Endothelial cell of umbilical vein (primary cell): ENCODE results near the gene CLTC. TPM values are rescaled to one million over a fixed set of nuclear protein-coding genes. Genes with fewer than 3 reads are reported as not detected.

Source experiments
- BruUV-seq: library from RNA; stranded (reverse); fragments of 400-500 nt; replicated peaks from 2 replicates; lab custom pipeline; 2021; lab: Mats Ljungman, UMichigan
- CTCF ChIA-PET: fragments of 300-600, 350-600 bp; sonication (Branson Sonifier 250); formaldehyde crosslinking; loops from one replicate; lab custom pipeline; 2021; ENCODE audit warnings: antibody characterized with exemption, inconsistent platforms; lab: Charles Lee
- POLR2A ChIA-PET: fragments of 300-600, 350-600 bp; sonication (Branson Sonifier 250); formaldehyde crosslinking; loops from one replicate; lab custom pipeline; 2021; ENCODE audit warnings: antibody characterized with exemption, inconsistent platforms; lab: Charles Lee
- DNase-seq: peaks from one replicate; pipeline ENCODE4 v3.0.0-alpha.2; 2011; ENCODE audit warnings: low read depth, low spot score
- FAIRE-seq: peaks from 2 replicates; lab custom pipeline; 2011; peaks lifted over from hg19 to GRCh38; lab: Jason Lieb, UNC
- H2AFZ ChIP-seq: 2 replicates; pipeline ENCODE4 v1.6.0; 2012; ENCODE audit warnings: low read depth, low read length, control low read depth, inconsistent platforms
- H3K27ac ChIP-seq: 2 replicates; pipeline ENCODE4 v1.5.1; 2011; ENCODE audit warnings: low read depth, mild to moderate bottlenecking, control low read depth, low read length, moderate library complexity; ENCODE audit not compliant: insufficient read depth
- H3K27me3 ChIP-seq, 2 experiments: 2 replicates each; pipeline versions ENCODE4 v1.6.0 to v1.6.1; 2011; ENCODE audit warnings: low read length in 2 of 2, mixed read lengths in 1 of 2; ENCODE audit not compliant: control insufficient read depth in 2 of 2, insufficient read depth in 2 of 2
- H3K36me3 ChIP-seq, 2 experiments: 2 replicates in 1 of 2; 3 replicates in 1 of 2; pipeline ENCODE4 v1.5.1; 2011; ENCODE audit warnings: low read length in 2 of 2, mild to moderate bottlenecking in 1 of 2, moderate library complexity in 1 of 2; ENCODE audit not compliant: control insufficient read depth in 2 of 2, insufficient read depth in 2 of 2; ENCODE audit errors: extremely low read depth in 1 of 2
- H3K4me1 ChIP-seq: 3 replicates; pipeline ENCODE4 v1.5.1; 2011; ENCODE audit warnings: mild to moderate bottlenecking, low read length; ENCODE audit not compliant: control insufficient read depth, insufficient read depth; ENCODE audit errors: extremely low read depth
- H3K4me2 ChIP-seq: 2 replicates; pipeline ENCODE4 v1.6.1; 2011; ENCODE audit warnings: low read length, control low read depth, mixed read lengths; ENCODE audit not compliant: insufficient read depth
- H3K4me3 ChIP-seq, 3 experiments: fragments of 200-600 bp in 1 of 3; sonication (generic), shearing (Covaris generic) in 1 of 3; replicated peaks in 1 of 3; 2 replicates each; pipeline ENCODE4 v1.5.1; 2011 to 2016; ENCODE audit warnings: control low read depth in 3 of 3, low read length in 3 of 3, mild to moderate bottlenecking in 2 of 3, inconsistent platforms in 1 of 3, low read depth in 1 of 3, moderate library complexity in 1 of 3; ENCODE audit not compliant: insufficient read depth in 1 of 3
- H3K79me2 ChIP-seq: 2 replicates; pipeline ENCODE4 v1.6.0; 2012; ENCODE audit warnings: low read length, inconsistent platforms; ENCODE audit not compliant: control insufficient read depth, insufficient read depth
- H3K9ac ChIP-seq: replicated peaks from 2 replicates; pipeline ENCODE3; 2011; ENCODE audit warnings: low read length, control low read depth; ENCODE audit not compliant: insufficient read depth; ENCODE audit errors: extremely low read depth
- H3K9me1 ChIP-seq: replicated peaks from 3 replicates; pipeline ENCODE4 v1.6.0; 2011; ENCODE audit warnings: mild to moderate bottlenecking, low read length; ENCODE audit not compliant: control insufficient read depth, insufficient read depth; ENCODE audit errors: extremely low read depth
- H3K9me3 ChIP-seq: replicated peaks from 2 replicates; pipeline ENCODE4 v1.5.1; 2012; ENCODE audit warnings: low read length, inconsistent platforms; ENCODE audit not compliant: control insufficient read depth, insufficient read depth
- H4K20me1 ChIP-seq: replicated peaks from 2 replicates; pipeline ENCODE3; 2011; ENCODE audit warnings: mild to moderate bottlenecking, low read length; ENCODE audit not compliant: control insufficient read depth, insufficient read depth; ENCODE audit errors: extremely low read depth
- EZH2 ChIP-seq: IDR thresholded peaks from 2 replicates; pipeline ENCODE4 v1.6.1; 2012; ENCODE audit warnings: borderline replicate concordance, low read depth, mild to moderate bottlenecking, moderate library complexity, low read length, inconsistent platforms; ENCODE audit not compliant: severe bottlenecking
- FOS ChIP-seq: IDR thresholded peaks from 2 replicates; pipeline ENCODE4 v1.6.1; 2011; ENCODE audit warnings: mild to moderate bottlenecking, low read length, moderate library complexity, borderline replicate concordance; ENCODE audit not compliant: insufficient read depth
- GATA2 ChIP-seq: IDR thresholded peaks from 2 replicates; pipeline ENCODE4 v1.7.0; 2011; ENCODE audit warnings: low read depth, mild to moderate bottlenecking, moderate library complexity, mixed read lengths, low read length; ENCODE audit not compliant: insufficient read length, insufficient read depth
- JUN ChIP-seq: IDR thresholded peaks from 2 replicates; pipeline ENCODE4 v1.6.1; 2011; ENCODE audit warnings: borderline replicate concordance, low read depth; ENCODE audit not compliant: insufficient read length, insufficient read depth
- MYC ChIP-seq: IDR thresholded peaks from one replicate; pipeline ENCODE4 v1.6.1; 2011; ENCODE audit warnings: mild to moderate bottlenecking, low read depth, low read length
- POLR2A ChIP-seq: IDR thresholded peaks from 2 replicates; pipeline ENCODE4 v1.6.1; 2012; ENCODE audit warnings: low read depth, mild to moderate bottlenecking, control low read depth, low read length
- POLR2AphosphoS5 ChIP-seq: IDR thresholded peaks from 2 replicates; pipeline ENCODE4 v1.6.1; 2012; ENCODE audit warnings: low read depth, mild to moderate bottlenecking, control low read depth, low read length, moderate library complexity; ENCODE audit not compliant: insufficient read depth
- dilution Hi-C: fragments of 300-500 bp; cut with MboI; formaldehyde crosslinking; loops from one replicate; pipeline ENCODE4 v1.15.0; 2019; ENCODE audit warnings: low sequenced_read_pairs; ENCODE audit not compliant: extremely low pct_ligation_motif_present
- intact Hi-C: fragments of 100-400 bp; cut with micrococcal nuclease; formaldehyde crosslinking; loops from one replicate; pipeline ENCODE4 v1.10.0; 2022
- polyA plus RNA-seq, 4 experiments: library from polyadenylated mRNA; depleted of rRNA in 3 of 4; stranded (reverse) in 3 of 4; unstranded in 1 of 4; fragments of >200 nt; gene quantifications; 2 replicates each; pipeline versions ENCODE4 v1.2.1 to v1.2.3, GENCODE V29; 2011 to 2012; ENCODE audit warnings: missing spikeins in 1 of 4
- total RNA-seq: library from RNA; stranded (reverse); gene quantifications from 2 replicates; pipeline ENCODE4 v1.2.3, GENCODE V29; 2021
- TF ChIP-seq, protein P1 (sequence below): IDR thresholded peaks from 2 replicates; pipeline ENCODE4 v1.6.1; 2011; ENCODE audit not compliant: insufficient read depth, insufficient read length
- TF ChIP-seq, protein P2 (sequence below), 2 donors: IDR thresholded peaks; 1 replicate in 1 of 2; 2 replicates in 1 of 2; pipeline ENCODE4 v1.5.1; 2011; ENCODE audit warnings: low read length in 2 of 2, mild to moderate bottlenecking in 2 of 2, moderate library complexity in 2 of 2, control low read depth in 1 of 2, inconsistent platforms in 1 of 2, low read depth in 1 of 2; ENCODE audit not compliant: insufficient read depth in 1 of 2; ENCODE audit errors: extremely low read depth in 1 of 2

Gene CLTC
- total and polyA plus RNA-seq, 2 donors (not counting 3 experiments of a cell fraction or from before 2014, with no cell fraction given) = 164 to 326 TPM

DNA sequence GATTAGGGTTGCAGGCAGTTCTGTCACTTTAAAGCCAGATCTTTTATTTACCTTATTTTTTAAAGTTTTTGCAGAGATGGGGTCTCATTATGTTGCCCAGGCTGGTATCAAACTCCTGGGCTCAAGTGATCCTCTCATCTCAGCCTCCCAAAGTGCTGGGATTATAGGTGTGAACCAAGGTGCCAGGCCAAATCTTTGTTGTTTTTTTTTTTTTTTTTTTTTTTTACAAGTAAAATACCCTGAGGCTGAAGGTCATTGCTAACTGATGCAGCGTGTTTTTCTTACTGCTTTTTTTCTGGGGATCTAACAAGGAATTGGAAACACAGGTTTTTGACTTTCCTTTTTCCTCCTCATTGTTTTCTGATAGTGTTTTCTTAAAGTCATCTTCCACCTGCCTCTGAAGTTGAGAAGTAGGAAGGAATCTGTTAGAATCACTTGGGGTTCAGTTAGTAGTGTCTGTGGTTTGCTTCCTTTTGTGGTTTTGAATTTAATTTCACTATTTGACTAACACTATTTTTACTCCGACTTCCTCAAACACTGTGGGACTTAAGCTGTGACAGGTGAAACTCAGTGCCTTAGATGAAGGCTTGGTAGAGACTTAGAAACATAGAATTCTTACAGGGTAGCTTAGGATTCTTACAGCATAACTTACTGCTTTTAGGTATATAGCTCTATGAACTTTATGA lies 22.2 kb downstream of the CLTC start:
- peaks cover 3% of the 10 kb centered on the region for H3K9me1 ChIP-seq
- H3K4me2 ChIP-seq = no peak overlapping the region
- dilution Hi-C loops (no loop called here), intact Hi-C loops (no loop called here)
- no peak for TF ChIP-seq GATA2
- TF ChIP-seq, protein P1, sequence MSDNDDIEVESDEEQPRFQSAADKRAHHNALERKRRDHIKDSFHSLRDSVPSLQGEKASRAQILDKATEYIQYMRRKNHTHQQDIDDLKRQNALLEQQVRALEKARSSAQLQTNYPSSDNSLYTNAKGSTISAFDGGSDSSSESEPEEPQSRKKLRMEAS = no peak
- no peak for TF ChIP-seq EZH2
- no peak for TF ChIP-seq MYC
- TF ChIP-seq FOS = no peak
- no peak for TF ChIP-seq POLR2A
- no peak for TF ChIP-seq POLR2AphosphoS5
- TF ChIP-seq, protein P2, sequence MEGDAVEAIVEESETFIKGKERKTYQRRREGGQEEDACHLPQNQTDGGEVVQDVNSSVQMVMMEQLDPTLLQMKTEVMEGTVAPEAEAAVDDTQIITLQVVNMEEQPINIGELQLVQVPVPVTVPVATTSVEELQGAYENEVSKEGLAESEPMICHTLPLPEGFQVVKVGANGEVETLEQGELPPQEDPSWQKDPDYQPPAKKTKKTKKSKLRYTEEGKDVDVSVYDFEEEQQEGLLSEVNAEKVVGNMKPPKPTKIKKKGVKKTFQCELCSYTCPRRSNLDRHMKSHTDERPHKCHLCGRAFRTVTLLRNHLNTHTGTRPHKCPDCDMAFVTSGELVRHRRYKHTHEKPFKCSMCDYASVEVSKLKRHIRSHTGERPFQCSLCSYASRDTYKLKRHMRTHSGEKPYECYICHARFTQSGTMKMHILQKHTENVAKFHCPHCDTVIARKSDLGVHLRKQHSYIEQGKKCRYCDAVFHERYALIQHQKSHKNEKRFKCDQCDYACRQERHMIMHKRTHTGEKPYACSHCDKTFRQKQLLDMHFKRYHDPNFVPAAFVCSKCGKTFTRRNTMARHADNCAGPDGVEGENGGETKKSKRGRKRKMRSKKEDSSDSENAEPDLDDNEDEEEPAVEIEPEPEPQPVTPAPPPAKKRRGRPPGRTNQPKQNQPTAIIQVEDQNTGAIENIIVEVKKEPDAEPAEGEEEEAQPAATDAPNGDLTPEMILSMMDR (IDR thresholded peaks at IDR 0.05; ENCODE audit: extremely low read depth in 1 of 2, insufficient read depth in 1 of 2, low read depth in 1 of 2, low read length in 2 of 2) = no peak
- no peak for TF ChIP-seq JUN
- no peak overlapping the region for H2AFZ ChIP-seq
- no peak overlapping the region for H3K9ac ChIP-seq
- FAIRE-seq (no peak), DNase-seq (no peak)
- CTCF ChIA-PET = interaction anchor here (1.1 to 1.4 kb wide), 2 partner anchors 8 to 331 kb away, joined by 5 to 11 read pairs; no protein-coding TSS in a partner anchor
- peaks cover 10% of the 10 kb centered on the region for H4K20me1 ChIP-seq
- peaks cover 0 to 14% of the 10 kb centered on the region in 2 experiments for H3K36me3 ChIP-seq
- H3K4me3 ChIP-seq = no peak overlapping the region
- no peaks in the 10 kb centered on the region for H3K4me1 ChIP-seq
- H3K79me2 ChIP-seq = peaks cover 97% of the 10 kb centered on the region
- no TSS peak for BruUV-seq
- POLR2A ChIA-PET = no interaction called here
- H3K27me3 ChIP-seq = no peaks in the 10 kb centered on the region
- H3K9me3 ChIP-seq = no peaks in the 10 kb centered on the region
- H3K27ac ChIP-seq = no peak overlapping the region
